GM19438 (cell line): ENCODE data around the gene RAB26.

Experiments used
- ATAC-seq: cut with Tn5 transposase; IDR thresholded peaks from one replicate; pipeline ENCODE4 v1.9.1; 2021; ENCODE audit warnings: low read depth; ENCODE audit not compliant: unreplicated experiment

The RAB26 gene

GRCh38 chr16:2176047-2176446, 27.6 kb downstream of the RAB26 start:
- no peak for ATAC-seq

- no peak for ATAC-seq
These were observed 28.7 kb downstream of the RAB26 start for GRCh38 chr16:2177101-2177500.

GRCh38 chr16:2177561-2177960, 29.1 kb downstream of the RAB26 start:
- ATAC-seq: no peak

- ATAC-seq: no peak
These were observed 30.1 kb downstream of the RAB26 start for GRCh38 chr16:2178321-2179106.

GRCh38 chr16:2179107-2179501, 30.7 kb downstream of the RAB26 start:
- no peak for ATAC-seq

GRCh38 chr16:2179576-2179975, 31.2 kb downstream of the RAB26 start:
- no peak for ATAC-seq

GRCh38 chr16:2180461-2180860, 32.0 kb downstream of the RAB26 start:
- no peak for ATAC-seq

- ATAC-seq: no peak
These were observed 32.8 kb downstream of the RAB26 start for GRCh38 chr16:2180962-2181923.

GRCh38 chr16:2181952-2182351, 33.5 kb downstream of the RAB26 start:
- ATAC-seq: no peak

- no peak for ATAC-seq
These were observed 35.2 kb downstream of the RAB26 start for GRCh38 chr16:2183671-2184070.

- ATAC-seq: no peak
These were observed 35.9 kb downstream of the RAB26 start for GRCh38 chr16:2184346-2184745.

- no peak for ATAC-seq
These were observed 36.5 kb downstream of the RAB26 start for GRCh38 chr16:2184962-2185361.

- ATAC-seq: no peak
These were observed 37.6 kb downstream of the RAB26 start for GRCh38 chr16:2186064-2186463.

GRCh38 chr16:2186505-2186904, 38.1 kb downstream of the RAB26 start:
- no peak for ATAC-seq

- no peak for ATAC-seq
These were observed 38.8 kb downstream of the RAB26 start for GRCh38 chr16:2187212-2187611.

- ATAC-seq: no peak
These were observed 40.0 kb downstream of the RAB26 start for GRCh38 chr16:2188395-2188794.

- no peak for ATAC-seq
These were observed 40.9 kb downstream of the RAB26 start for GRCh38 chr16:2189252-2189893.

- ATAC-seq: no peak
These were observed 41.7 kb downstream of the RAB26 start for GRCh38 chr16:2190002-2190658.

- ATAC-seq: no peak
These were observed 42.4 kb downstream of the RAB26 start for GRCh38 chr16:2190659-2191445.

- ATAC-seq: no peak
These were observed 43.0 kb downstream of the RAB26 start for GRCh38 chr16:2191446-2191706.
